HepG2 (cell line): ENCODE data around the gene LAG3. TPM values are rescaled to one million over a fixed set of nuclear protein-coding genes. Genes with fewer than 3 reads are reported as not detected.

ENCODE experiments used
- CHD4 ChIP-seq: fragments of 200-600 bp; sonication (generic); IDR thresholded peaks from 2 replicates; pipeline ENCODE4 v1.7.0; 2017; ENCODE audit warnings: mild to moderate bottlenecking, low read length, borderline replicate concordance
- ERF ChIP-seq: IDR thresholded peaks from 2 replicates; pipeline ENCODE4 v1.6.1; 2018; ENCODE audit warnings: missing biosample characterization, missing genetic modification reagents
- JUN ChIP-seq: sonication (generic); formaldehyde crosslinking; IDR thresholded peaks from 2 replicates; pipeline ENCODE4 v1.4.0; 2020; ENCODE audit warnings: mild to moderate bottlenecking, missing genetic modification reagents
- KLF11 ChIP-seq: IDR thresholded peaks from 2 replicates; pipeline ENCODE4 v1.6.1; 2016; ENCODE audit warnings: missing compliant biosample characterization
- KLF6 ChIP-seq: IDR thresholded peaks from 2 replicates; pipeline ENCODE4 v1.8.0; 2016; ENCODE audit warnings: missing biosample characterization, missing genetic modification reagents
- ZBTB21 ChIP-seq: sonication (generic); formaldehyde crosslinking; IDR thresholded peaks from 2 replicates; pipeline ENCODE4 v1.4.0; 2020; ENCODE audit warnings: missing genetic modification reagents
- ZKSCAN1 ChIP-seq: fragments of 150-350 bp; IDR thresholded peaks from 2 replicates; pipeline ENCODE4 v1.6.1; 2014; ENCODE audit warnings: low read length
- ZNF446 ChIP-seq: sonication (generic); formaldehyde crosslinking; IDR thresholded peaks from 2 replicates; pipeline ENCODE4 v1.5.0; 2020; ENCODE audit warnings: mild to moderate bottlenecking, missing genetic modification reagents
- ZNF724P ChIP-seq: sonication (generic); formaldehyde crosslinking; IDR thresholded peaks from 2 replicates; pipeline ENCODE4 v1.8.0; 2022; ENCODE audit warnings: missing genetic modification reagents, borderline replicate concordance
- ZNF746 ChIP-seq: sonication (generic); formaldehyde crosslinking; IDR thresholded peaks from 2 replicates; pipeline ENCODE4 v1.8.0; 2022; ENCODE audit warnings: mild to moderate bottlenecking, missing genetic modification reagents
- ZNF775 ChIP-seq: sonication (generic); formaldehyde crosslinking; IDR thresholded peaks from 2 replicates; pipeline ENCODE4 v1.4.0; 2020; ENCODE audit warnings: missing genetic modification reagents, mild to moderate bottlenecking, moderate library complexity, borderline replicate concordance
- ZSCAN25 ChIP-seq: sonication (generic); formaldehyde crosslinking; IDR thresholded peaks from 2 replicates; pipeline ENCODE4 v1.8.0; 2022; ENCODE audit warnings: mild to moderate bottlenecking, missing genetic modification reagents
- polyA plus RNA-seq, 8 experiments: library from polyadenylated mRNA; depleted of rRNA in 3 of 8; stranded (reverse) in 7 of 8; unstranded in 1 of 8; fragments of >200 nt; fragmentation: Illumina TruSeq in 4 of 8; extraction: Trizol in 4 of 8; gene quantifications; 2 replicates each; pipeline versions ENCODE4 v1.2.1 to v1.2.3, GENCODE V29; 2011 to 2016; ENCODE audit warnings: low read depth in 4 of 8, missing spikeins in 1 of 8, mixed read lengths in 1 of 8; ENCODE audit not compliant: insufficient read depth in 1 of 8
- total RNA-seq, 5 experiments: library from RNA; depleted of rRNA; stranded (reverse); fragments of >200 nt; fragmentation: Illumina TruSeq; extraction: Trizol; gene quantifications; 2 replicates each; pipeline ENCODE4 v1.2.3, GENCODE V29; 2016; ENCODE audit warnings: low read depth in 1 of 5
- TF ChIP-seq, protein P1 (sequence below): sonication (generic); formaldehyde crosslinking; IDR thresholded peaks from 2 replicates; pipeline ENCODE4 v1.4.0; 2020; ENCODE audit warnings: mild to moderate bottlenecking, missing genetic modification reagents
- TF ChIP-seq, protein P2 (sequence below): sonication (generic); formaldehyde crosslinking; IDR thresholded peaks from 2 replicates; pipeline ENCODE4 v1.5.0; 2020; ENCODE audit warnings: mild to moderate bottlenecking, missing genetic modification reagents, borderline replicate concordance
- TF ChIP-seq, protein P3 (sequence below): IDR thresholded peaks from 2 replicates; pipeline ENCODE4 v1.6.1; 2012; ENCODE audit warnings: low read length, improper control_type of control experiment

Gene LAG3
- total and polyA plus RNA-seq, 2 of the 13 experiments (the other 11 are each of a cell fraction or from before 2014, with no cell fraction given) = 0.11 to 0.26 TPM

DNA sequence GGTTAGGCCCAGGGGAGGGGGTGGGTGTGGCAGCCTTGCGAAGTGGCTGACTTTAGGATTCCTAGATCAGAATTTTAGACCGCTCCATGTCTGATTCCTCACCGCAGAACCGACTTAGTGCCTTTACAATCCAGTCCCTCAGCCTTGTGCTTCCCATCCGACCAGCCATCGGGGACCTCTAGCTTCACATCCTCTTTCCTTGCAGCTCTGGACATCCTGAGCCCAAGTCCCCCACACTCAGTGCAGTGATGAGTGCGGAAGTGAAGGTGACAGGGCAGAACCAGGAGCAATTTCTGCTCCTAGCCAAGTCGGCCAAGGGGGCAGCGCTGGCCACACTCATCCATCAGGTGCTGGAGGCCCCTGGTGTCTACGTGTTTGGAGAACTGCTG, 47.9 kb upstream of the LAG3 start (continued):
- TF ChIP-seq, protein P1, sequence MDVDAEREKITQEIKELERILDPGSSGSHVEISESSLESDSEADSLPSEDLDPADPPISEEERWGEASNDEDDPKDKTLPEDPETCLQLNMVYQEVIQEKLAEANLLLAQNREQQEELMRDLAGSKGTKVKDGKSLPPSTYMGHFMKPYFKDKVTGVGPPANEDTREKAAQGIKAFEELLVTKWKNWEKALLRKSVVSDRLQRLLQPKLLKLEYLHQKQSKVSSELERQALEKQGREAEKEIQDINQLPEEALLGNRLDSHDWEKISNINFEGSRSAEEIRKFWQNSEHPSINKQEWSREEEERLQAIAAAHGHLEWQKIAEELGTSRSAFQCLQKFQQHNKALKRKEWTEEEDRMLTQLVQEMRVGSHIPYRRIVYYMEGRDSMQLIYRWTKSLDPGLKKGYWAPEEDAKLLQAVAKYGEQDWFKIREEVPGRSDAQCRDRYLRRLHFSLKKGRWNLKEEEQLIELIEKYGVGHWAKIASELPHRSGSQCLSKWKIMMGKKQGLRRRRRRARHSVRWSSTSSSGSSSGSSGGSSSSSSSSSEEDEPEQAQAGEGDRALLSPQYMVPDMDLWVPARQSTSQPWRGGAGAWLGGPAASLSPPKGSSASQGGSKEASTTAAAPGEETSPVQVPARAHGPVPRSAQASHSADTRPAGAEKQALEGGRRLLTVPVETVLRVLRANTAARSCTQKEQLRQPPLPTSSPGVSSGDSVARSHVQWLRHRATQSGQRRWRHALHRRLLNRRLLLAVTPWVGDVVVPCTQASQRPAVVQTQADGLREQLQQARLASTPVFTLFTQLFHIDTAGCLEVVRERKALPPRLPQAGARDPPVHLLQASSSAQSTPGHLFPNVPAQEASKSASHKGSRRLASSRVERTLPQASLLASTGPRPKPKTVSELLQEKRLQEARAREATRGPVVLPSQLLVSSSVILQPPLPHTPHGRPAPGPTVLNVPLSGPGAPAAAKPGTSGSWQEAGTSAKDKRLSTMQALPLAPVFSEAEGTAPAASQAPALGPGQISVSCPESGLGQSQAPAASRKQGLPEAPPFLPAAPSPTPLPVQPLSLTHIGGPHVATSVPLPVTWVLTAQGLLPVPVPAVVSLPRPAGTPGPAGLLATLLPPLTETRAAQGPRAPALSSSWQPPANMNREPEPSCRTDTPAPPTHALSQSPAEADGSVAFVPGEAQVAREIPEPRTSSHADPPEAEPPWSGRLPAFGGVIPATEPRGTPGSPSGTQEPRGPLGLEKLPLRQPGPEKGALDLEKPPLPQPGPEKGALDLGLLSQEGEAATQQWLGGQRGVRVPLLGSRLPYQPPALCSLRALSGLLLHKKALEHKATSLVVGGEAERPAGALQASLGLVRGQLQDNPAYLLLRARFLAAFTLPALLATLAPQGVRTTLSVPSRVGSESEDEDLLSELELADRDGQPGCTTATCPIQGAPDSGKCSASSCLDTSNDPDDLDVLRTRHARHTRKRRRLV (CRISPR knock-in tag) = no peak
- TF ChIP-seq ZSCAN25 (no peak), ZNF724P (0 out of 2 replicates have a peak, but pooled peaks have one; percentile 28), CHD4 (no peak), KLF6 (CRISPR knock-in tag) (no peak), ZBTB21 (CRISPR knock-in tag) (no peak), ZNF775 (no peak), ZNF746 (CRISPR knock-in tag) (no peak), ZNF446 (CRISPR knock-in tag) (no peak), JUN (no peak), ZKSCAN1 (no peak), ERF (no peak), KLF11 (CRISPR knock-in tag) (no peak)
- TF ChIP-seq, protein P2, sequence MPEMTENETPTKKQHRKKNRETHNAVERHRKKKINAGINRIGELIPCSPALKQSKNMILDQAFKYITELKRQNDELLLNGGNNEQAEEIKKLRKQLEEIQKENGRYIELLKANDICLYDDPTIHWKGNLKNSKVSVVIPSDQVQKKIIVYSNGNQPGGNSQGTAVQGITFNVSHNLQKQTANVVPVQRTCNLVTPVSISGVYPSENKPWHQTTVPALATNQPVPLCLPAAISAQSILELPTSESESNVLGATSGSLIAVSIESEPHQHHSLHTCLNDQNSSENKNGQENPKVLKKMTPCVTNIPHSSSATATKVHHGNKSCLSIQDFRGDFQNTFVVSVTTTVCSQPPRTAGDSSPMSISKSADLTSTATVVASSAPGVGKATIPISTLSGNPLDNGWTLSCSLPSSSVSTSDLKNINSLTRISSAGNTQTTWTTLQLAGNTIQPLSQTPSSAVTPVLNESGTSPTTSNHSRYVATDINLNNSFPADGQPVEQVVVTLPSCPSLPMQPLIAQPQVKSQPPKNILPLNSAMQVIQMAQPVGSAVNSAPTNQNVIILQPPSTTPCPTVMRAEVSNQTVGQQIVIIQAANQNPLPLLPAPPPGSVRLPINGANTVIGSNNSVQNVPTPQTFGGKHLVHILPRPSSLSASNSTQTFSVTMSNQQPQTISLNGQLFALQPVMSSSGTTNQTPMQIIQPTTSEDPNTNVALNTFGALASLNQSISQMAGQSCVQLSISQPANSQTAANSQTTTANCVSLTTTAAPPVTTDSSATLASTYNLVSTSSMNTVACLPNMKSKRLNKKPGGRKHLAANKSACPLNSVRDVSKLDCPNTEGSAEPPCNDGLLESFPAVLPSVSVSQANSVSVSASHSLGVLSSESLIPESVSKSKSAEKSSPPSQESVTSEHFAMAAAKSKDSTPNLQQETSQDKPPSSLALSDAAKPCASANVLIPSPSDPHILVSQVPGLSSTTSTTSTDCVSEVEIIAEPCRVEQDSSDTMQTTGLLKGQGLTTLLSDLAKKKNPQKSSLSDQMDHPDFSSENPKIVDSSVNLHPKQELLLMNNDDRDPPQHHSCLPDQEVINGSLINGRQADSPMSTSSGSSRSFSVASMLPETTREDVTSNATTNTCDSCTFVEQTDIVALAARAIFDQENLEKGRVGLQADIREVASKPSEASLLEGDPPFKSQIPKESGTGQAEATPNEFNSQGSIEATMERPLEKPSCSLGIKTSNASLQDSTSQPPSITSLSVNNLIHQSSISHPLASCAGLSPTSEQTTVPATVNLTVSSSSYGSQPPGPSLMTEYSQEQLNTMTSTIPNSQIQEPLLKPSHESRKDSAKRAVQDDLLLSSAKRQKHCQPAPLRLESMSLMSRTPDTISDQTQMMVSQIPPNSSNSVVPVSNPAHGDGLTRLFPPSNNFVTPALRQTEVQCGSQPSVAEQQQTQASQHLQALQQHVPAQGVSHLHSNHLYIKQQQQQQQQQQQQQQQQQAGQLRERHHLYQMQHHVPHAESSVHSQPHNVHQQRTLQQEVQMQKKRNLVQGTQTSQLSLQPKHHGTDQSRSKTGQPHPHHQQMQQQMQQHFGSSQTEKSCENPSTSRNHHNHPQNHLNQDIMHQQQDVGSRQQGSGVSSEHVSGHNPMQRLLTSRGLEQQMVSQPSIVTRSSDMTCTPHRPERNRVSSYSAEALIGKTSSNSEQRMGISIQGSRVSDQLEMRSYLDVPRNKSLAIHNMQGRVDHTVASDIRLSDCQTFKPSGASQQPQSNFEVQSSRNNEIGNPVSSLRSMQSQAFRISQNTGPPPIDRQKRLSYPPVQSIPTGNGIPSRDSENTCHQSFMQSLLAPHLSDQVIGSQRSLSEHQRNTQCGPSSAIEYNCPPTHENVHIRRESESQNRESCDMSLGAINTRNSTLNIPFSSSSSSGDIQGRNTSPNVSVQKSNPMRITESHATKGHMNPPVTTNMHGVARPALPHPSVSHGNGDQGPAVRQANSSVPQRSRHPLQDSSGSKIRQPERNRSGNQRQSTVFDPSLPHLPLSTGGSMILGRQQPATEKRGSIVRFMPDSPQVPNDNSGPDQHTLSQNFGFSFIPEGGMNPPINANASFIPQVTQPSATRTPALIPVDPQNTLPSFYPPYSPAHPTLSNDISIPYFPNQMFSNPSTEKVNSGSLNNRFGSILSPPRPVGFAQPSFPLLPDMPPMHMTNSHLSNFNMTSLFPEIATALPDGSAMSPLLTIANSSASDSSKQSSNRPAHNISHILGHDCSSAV (CRISPR knock-in tag) = no peak
- TF ChIP-seq, protein P3, sequence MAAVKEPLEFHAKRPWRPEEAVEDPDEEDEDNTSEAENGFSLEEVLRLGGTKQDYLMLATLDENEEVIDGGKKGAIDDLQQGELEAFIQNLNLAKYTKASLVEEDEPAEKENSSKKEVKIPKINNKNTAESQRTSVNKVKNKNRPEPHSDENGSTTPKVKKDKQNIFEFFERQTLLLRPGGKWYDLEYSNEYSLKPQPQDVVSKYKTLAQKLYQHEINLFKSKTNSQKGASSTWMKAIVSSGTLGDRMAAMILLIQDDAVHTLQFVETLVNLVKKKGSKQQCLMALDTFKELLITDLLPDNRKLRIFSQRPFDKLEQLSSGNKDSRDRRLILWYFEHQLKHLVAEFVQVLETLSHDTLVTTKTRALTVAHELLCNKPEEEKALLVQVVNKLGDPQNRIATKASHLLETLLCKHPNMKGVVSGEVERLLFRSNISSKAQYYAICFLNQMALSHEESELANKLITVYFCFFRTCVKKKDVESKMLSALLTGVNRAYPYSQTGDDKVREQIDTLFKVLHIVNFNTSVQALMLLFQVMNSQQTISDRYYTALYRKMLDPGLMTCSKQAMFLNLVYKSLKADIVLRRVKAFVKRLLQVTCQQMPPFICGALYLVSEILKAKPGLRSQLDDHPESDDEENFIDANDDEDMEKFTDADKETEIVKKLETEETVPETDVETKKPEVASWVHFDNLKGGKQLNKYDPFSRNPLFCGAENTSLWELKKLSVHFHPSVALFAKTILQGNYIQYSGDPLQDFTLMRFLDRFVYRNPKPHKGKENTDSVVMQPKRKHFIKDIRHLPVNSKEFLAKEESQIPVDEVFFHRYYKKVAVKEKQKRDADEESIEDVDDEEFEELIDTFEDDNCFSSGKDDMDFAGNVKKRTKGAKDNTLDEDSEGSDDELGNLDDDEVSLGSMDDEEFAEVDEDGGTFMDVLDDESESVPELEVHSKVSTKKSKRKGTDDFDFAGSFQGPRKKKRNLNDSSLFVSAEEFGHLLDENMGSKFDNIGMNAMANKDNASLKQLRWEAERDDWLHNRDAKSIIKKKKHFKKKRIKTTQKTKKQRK = no peak
